GM18526 (cell line): ENCODE data around the gene RPP38.

Source experiments
- POLR2A ChIP-seq: IDR thresholded peaks from 3 replicates; pipeline ENCODE4 v1.6.1; 2011; ENCODE audit not compliant: insufficient read length; ENCODE audit errors: extremely low read depth

Gene RPP38, protein sequence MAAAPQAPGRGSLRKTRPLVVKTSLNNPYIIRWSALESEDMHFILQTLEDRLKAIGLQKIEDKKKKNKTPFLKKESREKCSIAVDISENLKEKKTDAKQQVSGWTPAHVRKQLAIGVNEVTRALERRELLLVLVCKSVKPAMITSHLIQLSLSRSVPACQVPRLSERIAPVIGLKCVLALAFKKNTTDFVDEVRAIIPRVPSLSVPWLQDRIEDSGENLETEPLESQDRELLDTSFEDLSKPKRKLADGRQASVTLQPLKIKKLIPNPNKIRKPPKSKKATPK

GRCh38 chr10:15097011-15097812 is at the start of gene RPP38:
Gene RPP38, plus strand, starts transcription at chr10:15097355. Its CDS starts 5,960 bp downstream, at chr10:15103315.
- peak; percentile 95 for TF ChIP-seq POLR2A

DNA sequence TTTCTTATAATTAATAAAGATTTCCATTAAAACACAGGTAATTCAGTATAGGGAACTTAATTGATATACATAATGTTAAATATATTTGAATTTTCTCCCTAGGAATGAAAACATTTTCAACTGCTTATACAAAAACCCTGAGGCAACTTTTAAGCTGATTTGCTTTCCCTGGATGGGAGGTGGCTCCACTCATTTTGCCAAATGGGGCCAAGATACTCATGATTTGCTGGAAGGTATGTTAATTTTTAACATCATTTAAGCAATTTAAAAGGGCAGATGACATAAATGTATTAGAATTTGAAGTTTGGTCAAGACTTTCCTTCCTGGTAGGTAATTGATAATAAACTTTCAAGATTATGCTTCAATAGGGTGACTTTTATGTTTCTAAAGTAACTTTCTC is 47.6 kb upstream of the RPP38 start:
- no peak for TF ChIP-seq POLR2A

DNA sequence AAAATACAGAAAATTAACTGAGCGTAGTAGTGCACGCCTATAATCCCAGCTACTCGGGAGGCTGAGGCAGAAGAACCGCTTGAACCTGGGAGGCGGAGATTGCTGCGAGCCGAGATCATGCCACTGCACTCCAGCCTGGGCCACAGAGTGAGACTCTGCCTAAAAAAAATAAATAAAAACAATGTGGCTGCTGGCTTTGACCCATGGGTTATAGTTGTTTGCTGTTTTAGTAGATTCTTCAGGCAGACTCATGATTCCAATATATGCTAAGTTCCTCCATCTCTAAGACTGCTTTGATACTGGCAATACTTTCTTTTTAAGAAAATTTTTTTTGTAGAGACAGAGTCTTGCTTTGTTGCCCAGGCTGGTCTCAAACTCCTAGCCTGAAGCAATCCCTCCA is 45.0 kb upstream of the RPP38 start:
- TF ChIP-seq POLR2A, result no peak

- no peak for TF ChIP-seq POLR2A
These were observed 44.1 kb upstream of the RPP38 start for GRCh38 chr10:15053061-15053460.

GRCh38 chr10:15058689-15059088 is 38.5 kb upstream of the RPP38 start:
- no peak for TF ChIP-seq POLR2A

GRCh38 chr10:15059914-15060313 is 37.2 kb upstream of the RPP38 start:
- no peak for TF ChIP-seq POLR2A

DNA sequence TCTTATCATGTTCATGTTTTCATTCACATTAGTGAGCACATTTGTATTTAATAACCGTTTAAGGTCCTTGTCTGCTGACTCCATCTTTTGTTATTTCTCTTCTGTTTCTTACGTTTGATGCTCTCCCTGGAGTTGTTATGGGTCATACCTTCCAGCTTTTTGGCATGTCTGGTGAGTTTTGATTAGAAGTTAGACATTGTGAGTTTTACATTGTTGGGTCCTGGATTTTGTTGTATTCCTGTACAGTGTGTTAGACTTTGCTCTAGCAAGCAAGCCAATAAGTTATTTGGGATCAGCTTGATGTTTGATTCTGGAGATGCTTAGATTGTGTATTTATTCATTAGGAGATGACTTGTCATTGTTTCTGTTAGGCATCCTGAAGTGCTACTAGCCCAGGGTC is 36.5 kb upstream of the RPP38 start:
- TF ChIP-seq POLR2A, result no peak

GRCh38 chr10:15067154-15067553 is 30.0 kb upstream of the RPP38 start:
- no peak for TF ChIP-seq POLR2A

DNA sequence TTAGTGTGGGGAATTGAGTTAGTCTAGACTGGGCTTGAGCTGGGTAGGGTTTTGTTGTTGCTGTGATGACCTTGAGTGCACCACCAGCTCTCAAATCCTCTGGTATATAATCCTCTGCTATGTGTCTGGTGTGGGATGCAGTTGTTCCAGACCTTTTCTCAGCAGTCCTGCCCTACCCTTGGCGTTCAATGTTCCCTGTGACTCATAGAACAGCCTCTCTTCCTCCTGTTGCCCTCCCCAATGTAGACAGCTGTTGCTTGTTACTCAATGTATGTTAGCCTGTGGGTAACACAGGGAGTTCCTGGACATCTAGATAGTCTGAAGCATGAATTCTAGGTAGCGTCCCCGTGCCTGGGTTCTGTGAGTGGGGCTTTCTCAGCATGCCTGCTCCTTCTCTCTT is 28.4 kb upstream of the RPP38 start:
- no peak for TF ChIP-seq POLR2A

GRCh38 chr10:15069230-15069629 is 27.9 kb upstream of the RPP38 start:
- no peak for TF ChIP-seq POLR2A

DNA sequence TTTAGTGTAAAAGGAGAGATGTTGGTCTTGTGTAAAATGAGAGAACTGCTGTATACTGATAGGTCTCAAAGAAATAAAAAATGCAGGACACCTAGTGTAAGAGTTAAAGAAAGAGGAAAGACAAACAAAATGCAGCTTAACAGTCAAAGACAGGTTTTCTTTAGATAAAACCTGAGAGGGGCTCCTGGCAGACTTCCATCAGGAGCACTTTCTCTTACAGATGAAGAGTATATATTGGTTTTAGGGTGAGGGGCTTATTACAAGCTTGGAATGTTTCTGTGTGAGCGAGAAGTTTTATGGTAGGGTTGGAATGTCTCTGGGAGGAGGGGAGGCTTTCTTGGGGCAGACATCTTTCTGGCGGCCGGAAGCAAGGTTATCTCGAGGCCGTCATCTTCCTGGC is 24.8 kb upstream of the RPP38 start:
- TF ChIP-seq POLR2A, result no peak

GRCh38 chr10:15075421-15075820 is 21.7 kb upstream of the RPP38 start:
- no peak for TF ChIP-seq POLR2A

- TF ChIP-seq POLR2A, result no peak
These were observed 13.3 kb upstream of the RPP38 start for GRCh38 chr10:15083674-15084501.

DNA sequence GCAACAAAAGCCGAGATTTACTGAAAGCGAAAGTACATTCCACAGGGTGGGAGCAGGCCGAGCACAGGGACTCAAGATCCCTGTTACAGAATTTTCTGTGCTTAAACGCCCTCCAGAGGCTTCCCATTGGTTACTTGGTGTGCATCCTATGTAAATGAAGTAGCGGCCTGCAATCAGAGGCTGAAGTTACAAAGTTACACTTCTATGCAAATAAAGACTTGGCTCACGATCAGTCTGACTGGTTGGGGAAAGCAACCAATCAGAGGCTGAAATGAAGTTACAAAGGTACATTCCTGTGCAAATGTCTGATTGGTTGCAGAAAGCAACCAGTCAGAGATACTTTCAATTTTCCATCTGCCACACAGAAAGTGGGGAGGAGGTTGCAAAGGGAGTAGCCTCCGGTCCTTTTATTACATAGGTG is 12.6 kb upstream of the RPP38 start:
- TF ChIP-seq POLR2A, result no peak

GRCh38 chr10:15088428-15089261 is 8.5 kb upstream of the RPP38 start, which contains the start of gene ACBD7:
Gene ACBD7, minus strand, starts transcription at chr10:15088776. Its CDS starts 48 bp downstream, at chr10:15088728.
- no peak for TF ChIP-seq POLR2A

GRCh38 chr10:15091418-15091817 is 5.7 kb upstream of the RPP38 start:
- TF ChIP-seq POLR2A, result no peak
